Tibial artery (tissue), 4 donors: ENCODE data around the gene KAZN.

ENCODE experiments used
- DNase-seq, 2 donors: peaks; one replicate each; pipeline ENCODE4 v3.0.0-alpha.2; 2019
- H3K27ac ChIP-seq, 2 donors: fragments of 200-600 bp; sonication (generic) in 1 of 2; 1 replicate in 1 of 2; 2 replicates in 1 of 2; pipeline ENCODE4 v1.5.1; 2018 to 2019; ENCODE audit warnings: mild to moderate bottlenecking in 1 of 2
- H3K27me3 ChIP-seq, 2 donors: fragments of 200-600 bp; sonication (generic) in 1 of 2; one replicate each; pipeline versions ENCODE4 v1.5.1 to v1.6.0; 2016 to 2019
- H3K36me3 ChIP-seq, 3 donors: fragments of 200-600 bp; sonication (generic) in 2 of 3; one replicate each; pipeline ENCODE4 v1.5.1; 2016 to 2019; ENCODE audit warnings: mild to moderate bottlenecking in 2 of 3
- H3K4me1 ChIP-seq, 4 donors: fragments of 200-600 bp; sonication (generic) in 2 of 4; 1 replicate in 3 of 4; 2 replicates in 1 of 4; pipeline ENCODE4 v1.5.1; 2016 to 2019
- H3K4me3 ChIP-seq, 2 donors: fragments of 200-600 bp; sonication (generic) in 1 of 2; 1 replicate in 1 of 2; 2 replicates in 1 of 2; pipeline ENCODE4 v1.5.1; 2018 to 2019; ENCODE audit warnings: mild to moderate bottlenecking in 2 of 2
- H3K9me3 ChIP-seq, 3 donors: fragments of 200-600 bp; sonication (generic) in 1 of 3; one replicate each; pipeline ENCODE4 v1.5.1; 2016 to 2019
- intact Hi-C: fragments of 100-400 bp; cut with DNase I; formaldehyde crosslinking; loops from one replicate; pipeline ENCODE4 v1.15.0; 2023; ENCODE audit warnings: low total_unique reads
- TF ChIP-seq, protein P1 (sequence below), 2 experiments: fragments of 200-600 bp in 1 of 2; fragments of 450-650 bp in 1 of 2; IDR thresholded peaks; one replicate each; pipeline ENCODE4 v1.5.1; 2017 to 2019; ENCODE audit warnings: antibody characterized with exemption in 2 of 2, mild to moderate bottlenecking in 1 of 2, moderate library complexity in 1 of 2

The KAZN gene

GRCh38 chr1:14901371-14901954, 303.0 kb downstream of the KAZN start:
- H3K36me3 ChIP-seq, result no peaks in the 10 kb centered on the region
- DNase-seq, result no peak
- intact Hi-C loops, result no loop called here
- peaks cover 0 to 4% of the 10 kb centered on the region in 2 donors for H3K27me3 ChIP-seq
- H3K4me3 ChIP-seq, result no peak overlapping the region
- no peak overlapping the region for H3K27ac ChIP-seq
- TF ChIP-seq, protein P1, sequence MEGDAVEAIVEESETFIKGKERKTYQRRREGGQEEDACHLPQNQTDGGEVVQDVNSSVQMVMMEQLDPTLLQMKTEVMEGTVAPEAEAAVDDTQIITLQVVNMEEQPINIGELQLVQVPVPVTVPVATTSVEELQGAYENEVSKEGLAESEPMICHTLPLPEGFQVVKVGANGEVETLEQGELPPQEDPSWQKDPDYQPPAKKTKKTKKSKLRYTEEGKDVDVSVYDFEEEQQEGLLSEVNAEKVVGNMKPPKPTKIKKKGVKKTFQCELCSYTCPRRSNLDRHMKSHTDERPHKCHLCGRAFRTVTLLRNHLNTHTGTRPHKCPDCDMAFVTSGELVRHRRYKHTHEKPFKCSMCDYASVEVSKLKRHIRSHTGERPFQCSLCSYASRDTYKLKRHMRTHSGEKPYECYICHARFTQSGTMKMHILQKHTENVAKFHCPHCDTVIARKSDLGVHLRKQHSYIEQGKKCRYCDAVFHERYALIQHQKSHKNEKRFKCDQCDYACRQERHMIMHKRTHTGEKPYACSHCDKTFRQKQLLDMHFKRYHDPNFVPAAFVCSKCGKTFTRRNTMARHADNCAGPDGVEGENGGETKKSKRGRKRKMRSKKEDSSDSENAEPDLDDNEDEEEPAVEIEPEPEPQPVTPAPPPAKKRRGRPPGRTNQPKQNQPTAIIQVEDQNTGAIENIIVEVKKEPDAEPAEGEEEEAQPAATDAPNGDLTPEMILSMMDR (IDR thresholded peaks at IDR 0.05), result no peak
- no peaks in the 10 kb centered on the region for H3K4me1 ChIP-seq
- no peaks in the 10 kb centered on the region for H3K9me3 ChIP-seq

DNA sequence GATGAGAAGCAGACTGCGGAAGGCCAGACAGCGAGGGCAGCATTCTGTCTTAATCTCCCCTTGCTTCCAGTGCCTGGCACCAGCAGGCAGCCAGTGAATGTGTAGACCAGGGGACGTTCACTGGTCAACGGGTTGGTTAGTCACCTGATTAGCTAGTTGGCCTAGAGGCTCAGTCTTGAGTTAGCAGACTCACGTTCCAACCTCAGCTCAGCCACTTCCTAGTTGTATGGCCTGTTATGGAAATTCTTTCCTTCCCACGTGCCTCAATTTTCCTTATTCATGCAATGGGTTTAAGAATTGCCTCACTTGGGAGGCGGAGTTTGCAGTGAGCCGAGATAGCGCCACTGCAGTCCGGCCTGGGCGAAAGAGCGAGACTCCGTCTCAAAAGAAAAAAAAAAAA, 305.4 kb downstream of the KAZN start:
- H3K4me1 ChIP-seq, result no peaks in the 10 kb centered on the region
- no peak for DNase-seq
- TF ChIP-seq, protein P1 (IDR thresholded peaks at IDR 0.05), result no peak
- H3K27me3 ChIP-seq, result peaks cover 0 to 4% of the 10 kb centered on the region in 2 donors
- H3K9me3 ChIP-seq, result no peaks in the 10 kb centered on the region
- H3K4me3 ChIP-seq, result no peak overlapping the region
- H3K36me3 ChIP-seq, result no peaks in the 10 kb centered on the region
- H3K27ac ChIP-seq, result no peak overlapping the region
- intact Hi-C loops, result no loop called here

DNA sequence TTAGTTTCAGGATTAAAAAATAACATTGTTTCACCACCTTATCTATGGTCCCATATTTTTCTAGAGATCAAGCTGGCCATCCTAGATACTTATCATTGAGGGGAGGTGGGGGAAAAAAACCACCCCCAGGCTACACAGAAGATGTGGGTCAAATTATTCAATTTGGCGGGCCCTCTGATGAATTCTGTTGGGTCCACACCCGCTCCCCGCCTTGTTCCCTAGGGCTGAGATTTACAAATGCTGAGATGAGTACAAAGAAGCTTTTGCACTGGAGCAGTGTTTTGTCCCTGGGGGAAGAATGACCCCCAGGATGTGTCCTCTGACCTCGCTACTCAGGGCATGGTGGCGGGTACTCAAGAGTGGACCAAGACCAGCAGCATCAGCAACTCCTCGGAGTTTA, 308.2 kb downstream of the KAZN start:
- H3K27ac ChIP-seq, result no peak overlapping the region
- H3K27me3 ChIP-seq, result no peaks in the 10 kb centered on the region
- no peak for DNase-seq
- no peak overlapping the region for H3K4me3 ChIP-seq
- intact Hi-C loops, result no loop called here
- H3K9me3 ChIP-seq, result no peaks in the 10 kb centered on the region
- H3K36me3 ChIP-seq, result no peaks in the 10 kb centered on the region
- TF ChIP-seq, protein P1 (IDR thresholded peaks at IDR 0.05), result no peak
- H3K4me1 ChIP-seq, result peaks cover 0 to 20% (median 14%) of the 10 kb centered on the region in 4 donors

GRCh38 chr1:14907416-14907815, 308.9 kb downstream of the KAZN start:
- DNase-seq, result no peak
- TF ChIP-seq, protein P1 (IDR thresholded peaks at IDR 0.05), result no peak
- Histone ChIP-seq H3K27me3 (no peaks in the 10 kb centered on the region), H3K36me3 (no peaks in the 10 kb centered on the region), H3K4me3 (no peak overlapping the region), H3K9me3 (no peaks in the 10 kb centered on the region), H3K27ac (no peak overlapping the region), H3K4me1 (peaks cover 0 to 26% (median 16%) of the 10 kb centered on the region in 4 donors)
- intact Hi-C loops, result no loop called here

- no peak overlapping the region for H3K27ac ChIP-seq
- DNase-seq, result no peak
- no peak overlapping the region for H3K4me3 ChIP-seq
- intact Hi-C loops, result no loop called here
- no peaks in the 10 kb centered on the region for H3K9me3 ChIP-seq
- no peaks in the 10 kb centered on the region for H3K36me3 ChIP-seq
- TF ChIP-seq, protein P1 (IDR thresholded peaks at IDR 0.05), result no peak
- peaks cover 0 to 43% (median 29%) of the 10 kb centered on the region in 4 donors for H3K4me1 ChIP-seq
- H3K27me3 ChIP-seq, result no peaks in the 10 kb centered on the region
These were observed 310.8 kb downstream of the KAZN start for GRCh38 chr1:14909273-14909672.
